H1 (cell line): ENCODE measurements around the gene SCN4A. TPM values are rescaled to one million over a fixed set of nuclear protein-coding genes. Genes with fewer than 3 reads are reported as not detected.

Experiments
- CHD7 ChIP-seq: fragments of 300-600 bp; sonication (generic); IDR thresholded peaks from 2 replicates; pipeline ENCODE4 v1.7.1; 2012; ENCODE audit warnings: low read length, moderate library complexity, mild to moderate bottlenecking, inconsistent platforms; ENCODE audit not compliant: insufficient replicate concordance
- POLR2A ChIP-seq, 2 experiments: IDR thresholded peaks; 1 replicate in 1 of 2; 2 replicates in 1 of 2; pipeline ENCODE4 v1.6.1; 2011; ENCODE audit warnings: low read depth in 2 of 2, low read length in 2 of 2, mild to moderate bottlenecking in 2 of 2; ENCODE audit errors: control extremely low read depth in 1 of 2
- SRF ChIP-seq: IDR thresholded peaks from 2 replicates; pipeline ENCODE4 v1.6.1; 2011; ENCODE audit warnings: mild to moderate bottlenecking, low read depth, low read length, moderate library complexity
- polyA plus RNA-seq, 7 experiments: library from polyadenylated mRNA; depleted of rRNA in 3 of 7; stranded (reverse) in 5 of 7; unstranded in 2 of 7; fragments of >200 nt in 5 of 7; fragments of 200-250 nt in 2 of 7; gene quantifications; 1 replicate in 5 of 7; 2 replicates in 1 of 7; 4 replicates in 1 of 7; pipeline versions ENCODE4 v1.2.1 to v1.2.3, GENCODE V29; 2011 to 2013; ENCODE audit warnings: missing spikeins in 2 of 7, mixed read lengths in 2 of 7
- total RNA-seq: library from RNA; stranded (reverse); fragmentation: NEBNext Ultra II Directional; extraction: Animal tissue kit (Norgen Biotek cat#: 25700); gene quantifications from 2 replicates; pipeline ENCODE4 v1.2.1, GENCODE V29; 2021

The SCN4A gene
- total and polyA plus RNA-seq, 2 of the 8 experiments (the other 6 are each of a cell fraction or from before 2014, with no cell fraction given), result 5.0 to 8.5 TPM

GRCh38 chr17:63962298-63962744 lies 10.4 kb downstream of the SCN4A start (continued):
- TF ChIP-seq CHD7 (no peak), POLR2A (IDR thresholded peaks at IDR 0.05; ENCODE audit: control extremely low read depth in 1 of 2, low read depth in 2 of 2, low read length in 2 of 2) (no peak), SRF (no peak)
